ENCODE data around the gene PHTF1. TPM values are rescaled to one million over a fixed set of nuclear protein-coding genes. Genes with fewer than 3 reads are reported as not detected.

Gene PHTF1
- polyA plus RNA-seq, 1 donor (not counting 4 experiments of a cell fraction or from before 2014, with no cell fraction given), result 6.8 TPM

GRCh38 chr1:113663165-113663951 lies 95.9 kb downstream of the PHTF1 start:
- H4K20me1 ChIP-seq (ENCODE audit: control insufficient read depth, extremely low read depth, insufficient read depth, low read length), result no peaks in the 10 kb centered on the region
- dilution Hi-C loops (cut with MboI; ENCODE audit: extremely low pct_ligation_motif_present, low sequenced_read_pairs), result no loop called here
- no peaks in the 10 kb centered on the region for H3K79me2 ChIP-seq (ENCODE audit: control insufficient read depth, insufficient read depth, low read length)
- no peak overlapping the region for H2AFZ ChIP-seq (ENCODE audit: control insufficient read depth, low read length)
- H3K36me3 ChIP-seq (ENCODE audit: control insufficient read depth in 2 of 2, extremely low read depth in 1 of 2, insufficient read depth in 2 of 2, low read length in 2 of 2), result no peaks in the 10 kb centered on the region
- peak overlapping the region in 1 of 3 experiments; percentile 10 for H3K4me3 ChIP-seq (ENCODE audit: control insufficient read depth in 2 of 3, extremely low read depth in 1 of 3, insufficient read depth in 2 of 3, low read depth in 1 of 3, low read length in 3 of 3)
- no peaks in the 10 kb centered on the region for H3K9me3 ChIP-seq (ENCODE audit: control insufficient read depth, low read depth, low read length)
- H3K27me3 ChIP-seq (ENCODE audit: control insufficient read depth, extremely low read depth, insufficient read depth, low read length), result no peaks in the 10 kb centered on the region
- peak; percentile 58 for FAIRE-seq
- H3K9ac ChIP-seq (ENCODE audit: control insufficient read depth, extremely low read depth, insufficient read depth, low read length), result no peak overlapping the region
- H3K4me1 ChIP-seq (ENCODE audit: control insufficient read depth, extremely low read depth, insufficient read depth, low read length), result peaks cover 20% of the 10 kb centered on the region
- DNase-seq (ENCODE audit: low read depth, low spot score), result peak; percentile 7
- H3K27ac ChIP-seq (ENCODE audit: control insufficient read depth, insufficient read depth, low read length), result peak overlapping the region; percentile 67
- no peaks in the 10 kb centered on the region for H3K9me1 ChIP-seq (ENCODE audit: control insufficient read depth, extremely low read depth, insufficient read depth, low read length)
- peak overlapping the region; percentile 76 for H3K4me2 ChIP-seq (ENCODE audit: control insufficient read depth, extremely low read depth, insufficient read depth, low read depth, low read length)
- no peak for TF ChIP-seq EZH2 (IDR thresholded peaks at IDR 0.05; ENCODE audit: low read length)
- no peak for TF ChIP-seq CTCF (optimal IDR thresholded peaks at IDR 0.05 in 1 of 3, IDR thresholded peaks at IDR 0.05 in 1 of 3, conservative IDR thresholded peaks at IDR 0.05 in 1 of 3; ENCODE audit: extremely low read depth in 1 of 3, insufficient read depth in 2 of 3, low read length in 3 of 3)

GRCh38 chr1:113662101-113662500 lies 97.2 kb downstream of the PHTF1 start:
- Histone ChIP-seq H2AFZ (ENCODE audit: control insufficient read depth, low read length) (no peak overlapping the region), H3K79me2 (ENCODE audit: control insufficient read depth, insufficient read depth, low read length) (no peaks in the 10 kb centered on the region), H4K20me1 (ENCODE audit: control insufficient read depth, extremely low read depth, insufficient read depth, low read length) (no peaks in the 10 kb centered on the region), H3K27ac (ENCODE audit: control insufficient read depth, insufficient read depth, low read length) (no peak overlapping the region), H3K4me3 (ENCODE audit: control insufficient read depth in 2 of 3, extremely low read depth in 1 of 3, insufficient read depth in 2 of 3, low read depth in 1 of 3, low read length in 3 of 3) (no peak overlapping the region), H3K4me2 (ENCODE audit: control insufficient read depth, extremely low read depth, insufficient read depth, low read depth, low read length) (no peak overlapping the region), H3K4me1 (ENCODE audit: control insufficient read depth, extremely low read depth, insufficient read depth, low read length) (peaks cover 20% of the 10 kb centered on the region), H3K9ac (ENCODE audit: control insufficient read depth, extremely low read depth, insufficient read depth, low read length) (no peak overlapping the region), H3K9me1 (ENCODE audit: control insufficient read depth, extremely low read depth, insufficient read depth, low read length) (no peaks in the 10 kb centered on the region), H3K27me3 (ENCODE audit: control insufficient read depth, extremely low read depth, insufficient read depth, low read length) (no peaks in the 10 kb centered on the region), H3K36me3 (ENCODE audit: control insufficient read depth in 2 of 2, extremely low read depth in 1 of 2, insufficient read depth in 2 of 2, low read length in 2 of 2) (no peaks in the 10 kb centered on the region), H3K9me3 (ENCODE audit: control insufficient read depth, low read depth, low read length) (no peaks in the 10 kb centered on the region)
- FAIRE-seq (no peak), DNase-seq (ENCODE audit: low read depth, low spot score) (no peak)
- dilution Hi-C loops (cut with MboI; ENCODE audit: extremely low pct_ligation_motif_present, low sequenced_read_pairs), result no loop called here
- TF ChIP-seq EZH2 (IDR thresholded peaks at IDR 0.05; ENCODE audit: low read length) (no peak), CTCF (optimal IDR thresholded peaks at IDR 0.05 in 1 of 3, IDR thresholded peaks at IDR 0.05 in 1 of 3, conservative IDR thresholded peaks at IDR 0.05 in 1 of 3; ENCODE audit: extremely low read depth in 1 of 3, insufficient read depth in 2 of 3, low read length in 3 of 3) (no peak)

Data from keratinocyte (primary cell).